Stimulated activated CD4-positive, alpha-beta T cell treated with anti-CD3 and anti-CD28 coated beads, Interleukin-1b, Interleukin-23, amount 100 ng/mL, for 4 hours (primary cell): ENCODE measurements around the gene HP1BP3.
"Not testable (repeated sequence)": the region's sequence is repeated elsewhere in the genome, so short reads cannot be mapped to it uniquely, and the experiment has no call there.

Source experiments
- DNase-seq, 2 donors: peaks; one replicate each; pipeline ENCODE4 v3.0.0-alpha.2; 2020; ENCODE audit warnings: low read depth in 2 of 2

HP1BP3 gene

GRCh38 chr1:20787029-20787839 is at the start of gene HP1BP3:
Gene HP1BP3, minus strand, starts transcription at chr1:20787307. Its CDS starts 6,867 bp downstream, at chr1:20780440.
- DNase-seq, result peak; percentile 81

GRCh38 chr1:20836230-20836629 is 49.1 kb upstream of the HP1BP3 start:
- no peak for DNase-seq

DNA sequence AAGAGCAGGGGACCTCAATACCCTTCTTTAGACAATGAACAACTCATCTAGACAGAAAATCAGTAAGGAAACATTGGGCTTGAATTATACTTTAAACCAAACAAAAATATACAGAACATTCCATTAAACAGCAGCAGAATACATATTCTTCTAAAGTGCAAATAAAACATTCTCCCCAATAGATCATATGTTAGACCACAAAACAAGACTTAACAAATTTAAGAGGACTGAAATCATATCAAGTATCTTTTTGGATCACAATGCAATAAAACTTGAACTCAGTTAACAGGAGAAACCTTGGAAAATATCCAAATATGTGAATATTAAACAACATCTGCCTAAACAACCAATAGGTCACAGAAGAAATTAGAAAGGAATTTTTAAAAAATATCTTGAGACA is 47.7 kb upstream of the HP1BP3 start:
- no peak for DNase-seq

DNA sequence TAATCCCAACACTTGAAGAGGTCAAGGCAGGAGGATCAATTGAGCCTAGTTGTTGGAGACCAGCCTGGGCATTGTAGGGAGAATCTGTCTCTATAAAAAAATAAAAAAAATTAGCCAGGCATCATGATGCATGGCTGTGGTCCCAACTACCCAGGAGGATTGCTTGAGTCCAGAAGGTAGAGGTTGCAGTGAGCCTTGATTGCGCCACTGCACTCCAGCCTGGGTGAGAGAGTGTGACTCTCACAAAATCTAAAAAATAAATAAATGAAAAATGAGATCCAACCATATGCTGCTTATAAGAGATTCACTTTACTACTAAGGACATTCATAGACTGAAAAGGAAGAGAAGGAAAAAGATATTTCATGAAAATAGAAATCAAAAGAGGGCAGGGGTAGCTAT is 47.1 kb upstream of the HP1BP3 start:
- DNase-seq, result no peak

DNA sequence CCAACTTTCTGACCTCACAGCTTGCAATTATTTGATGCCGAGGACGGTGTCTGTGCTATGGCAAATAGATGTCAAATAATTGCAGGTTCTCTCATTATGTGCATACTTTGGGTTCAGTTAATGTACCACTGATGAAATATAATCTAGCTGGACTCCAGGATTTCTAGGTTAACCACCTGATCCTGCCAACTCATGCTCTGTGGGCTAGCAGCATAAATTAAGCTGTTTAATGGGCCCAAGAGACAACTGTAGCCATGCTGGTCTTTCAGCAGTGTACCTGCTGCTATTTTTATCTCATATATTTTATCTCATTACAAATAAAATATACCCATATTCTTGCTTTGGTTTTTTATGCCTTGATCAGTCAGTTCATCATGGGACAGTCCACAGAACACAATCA is 43.3 kb upstream of the HP1BP3 start:
- DNase-seq, result no peak

- DNase-seq, result no peak
These were observed 42.8 kb upstream of the HP1BP3 start for GRCh38 chr1:20829946-20830345.

GRCh38 chr1:20829531-20829930 is 42.4 kb upstream of the HP1BP3 start:
- no peak for DNase-seq

- DNase-seq, result no peak
These were observed 36.7 kb upstream of the HP1BP3 start for GRCh38 chr1:20823845-20824244.

DNA sequence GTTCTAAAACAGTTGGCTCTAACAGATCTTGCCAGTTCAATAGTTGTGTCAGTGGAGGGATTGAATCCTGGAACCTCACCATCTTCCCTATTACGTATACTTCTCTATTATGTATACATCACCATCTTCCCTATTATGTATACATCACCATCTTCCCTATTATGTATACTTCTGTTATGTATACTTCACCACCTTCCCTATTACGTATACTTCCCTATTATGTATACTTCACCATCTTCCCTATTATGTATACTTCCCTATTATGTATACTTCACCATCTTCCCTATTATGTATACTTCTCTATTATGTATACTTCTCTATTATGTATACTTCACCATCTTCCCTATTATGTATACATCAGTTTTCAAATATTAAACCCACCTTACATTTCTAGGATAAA is 34.4 kb upstream of the HP1BP3 start:
- DNase-seq, result no peak

GRCh38 chr1:20819818-20820217 is 32.7 kb upstream of the HP1BP3 start:
- no peak for DNase-seq

DNA sequence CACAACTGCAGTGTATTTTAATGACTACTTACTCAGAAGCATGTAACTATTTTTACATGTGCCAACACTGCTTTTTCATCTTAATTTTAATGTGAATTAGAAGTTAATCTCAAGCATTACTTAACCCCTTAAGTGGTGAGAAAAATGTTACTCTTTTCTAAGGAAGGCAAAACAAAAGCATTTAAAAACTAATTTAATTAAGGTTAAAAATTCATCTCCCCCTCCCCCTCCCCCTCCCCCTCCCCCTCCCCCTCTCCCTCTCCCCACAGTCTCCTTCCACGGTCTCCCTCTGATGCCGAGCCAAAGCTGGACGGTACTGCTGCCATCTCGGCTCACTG is 27.4 kb upstream of the HP1BP3 start:
- no peak for DNase-seq

DNA sequence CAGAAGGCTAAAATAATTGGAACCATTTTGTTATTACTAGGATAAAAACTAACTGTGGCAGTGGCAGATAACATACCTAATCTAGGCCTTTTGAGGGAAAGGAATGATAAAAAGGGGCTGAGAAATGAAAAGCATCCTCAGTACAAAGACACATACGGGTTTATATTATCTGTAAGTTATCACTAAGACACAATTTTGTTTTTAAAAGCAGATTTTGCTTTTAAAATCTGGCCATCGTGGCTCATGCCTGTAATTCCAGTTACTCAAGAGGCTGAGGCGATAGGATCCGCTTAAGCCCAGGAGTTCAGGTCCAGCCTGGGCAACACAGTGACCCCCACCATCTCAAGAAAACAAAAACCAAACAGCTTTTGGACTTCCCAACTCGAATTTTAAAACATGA is 24.8 kb upstream of the HP1BP3 start:
- no peak for DNase-seq

- DNase-seq, result no peak
These were observed 6.1 kb upstream of the HP1BP3 start for GRCh38 chr1:20793236-20793635.

DNA sequence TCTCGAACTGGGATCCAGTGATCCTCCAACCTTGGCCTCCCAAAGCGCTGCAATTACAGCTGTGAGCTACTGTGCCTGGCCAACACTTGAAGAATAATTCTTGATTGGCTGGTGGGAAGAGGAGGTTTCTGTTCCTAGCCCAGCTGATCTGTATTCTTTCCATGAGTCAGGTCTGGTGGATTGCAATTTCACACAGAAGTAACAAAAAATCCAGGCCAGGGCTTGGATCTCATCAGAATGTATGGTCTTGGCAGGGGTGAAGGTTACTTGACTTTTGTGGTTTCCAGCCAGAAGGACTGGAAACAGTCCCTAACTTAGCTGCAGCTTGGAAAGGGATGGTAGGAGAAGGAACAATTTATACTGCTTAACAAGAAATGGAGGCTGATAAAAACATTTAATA is 5.1 kb upstream of the HP1BP3 start:
- DNase-seq, result no peak

DNA sequence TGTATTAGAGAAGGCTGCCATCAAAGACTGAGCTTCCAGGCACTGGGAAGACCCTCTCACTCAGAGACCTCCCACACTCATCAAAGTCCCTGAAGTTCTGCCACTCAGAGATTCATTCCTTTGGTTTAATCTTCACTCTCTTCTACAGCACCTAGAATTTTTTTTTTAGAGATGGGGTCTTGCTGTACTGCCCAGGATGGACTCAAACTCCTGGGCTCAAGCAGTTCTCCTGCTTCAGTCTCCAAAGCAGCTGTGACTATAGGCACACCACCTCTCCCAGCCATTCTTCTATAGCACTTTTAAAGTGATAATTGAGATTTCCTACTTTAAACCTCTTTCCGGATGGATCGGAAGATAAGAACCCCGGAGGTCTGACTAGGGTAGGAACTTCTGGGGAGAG is 3.7 kb upstream of the HP1BP3 start:
- DNase-seq, result no peak

DNA sequence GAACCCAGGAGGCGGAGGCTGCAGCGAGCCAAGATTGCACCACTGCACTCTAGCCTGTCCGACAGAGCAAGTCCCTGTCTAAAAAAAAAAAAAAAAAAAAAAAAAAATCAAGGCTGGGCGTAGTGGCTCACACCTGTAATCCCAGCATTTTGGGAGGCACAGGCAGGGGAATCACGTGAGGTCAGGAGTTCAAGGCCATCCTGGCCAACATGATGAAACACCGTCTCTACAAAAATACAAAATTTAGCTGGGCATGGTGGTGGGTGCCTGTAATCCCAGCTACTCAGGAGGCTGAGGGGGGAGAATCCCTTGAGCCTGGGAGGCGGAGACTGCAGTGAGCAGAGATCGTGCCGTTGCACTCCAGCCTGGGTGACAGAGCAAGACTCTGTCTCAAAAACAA is 2.5 kb upstream of the HP1BP3 start:
- not testable (repeated sequence) for DNase-seq

DNA sequence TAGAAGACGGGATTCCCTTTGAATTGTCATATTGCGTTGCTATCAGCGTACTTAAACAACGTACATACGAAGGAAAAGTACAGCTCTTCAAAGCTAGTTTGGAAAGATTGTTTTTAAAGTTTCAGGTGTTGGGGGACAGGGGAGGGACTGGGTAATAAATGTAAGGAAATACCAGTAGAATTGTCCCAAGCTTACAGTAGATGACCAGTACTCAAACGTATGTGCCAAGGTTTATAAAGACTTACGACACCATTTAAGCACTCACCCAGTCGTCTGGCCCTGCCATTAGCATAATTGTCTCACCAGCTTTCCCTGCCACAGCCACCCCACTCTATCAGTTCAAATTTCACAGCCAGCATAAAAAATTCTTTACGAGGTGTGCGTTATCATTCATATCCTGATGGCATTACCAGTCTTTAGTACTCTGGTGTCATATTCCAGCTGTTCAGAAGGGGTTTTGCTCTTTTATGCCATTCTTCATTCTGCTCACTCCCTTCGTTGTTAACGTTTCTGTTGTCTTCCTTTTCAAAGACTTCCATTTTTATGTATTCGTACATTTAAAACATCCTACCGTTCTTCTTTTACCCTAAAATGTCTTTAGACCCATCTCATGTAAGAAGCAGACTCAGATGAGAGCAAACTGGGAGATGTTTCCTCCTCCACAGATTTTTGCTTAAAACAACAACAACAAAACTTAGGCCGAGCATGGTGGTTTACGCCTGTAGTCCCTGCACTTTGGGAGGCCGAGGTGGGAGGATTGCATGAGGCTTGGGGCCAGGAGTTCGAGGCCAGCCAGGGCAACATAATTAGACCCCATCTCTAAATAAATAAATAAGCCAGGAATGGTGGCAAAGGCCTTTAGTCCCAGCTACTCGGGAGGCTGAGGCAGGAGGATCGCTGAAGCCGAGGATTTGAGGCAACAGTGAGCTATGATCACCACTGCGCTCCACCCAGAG is 1.0 kb upstream of the HP1BP3 start:
- no peak for DNase-seq

DNA sequence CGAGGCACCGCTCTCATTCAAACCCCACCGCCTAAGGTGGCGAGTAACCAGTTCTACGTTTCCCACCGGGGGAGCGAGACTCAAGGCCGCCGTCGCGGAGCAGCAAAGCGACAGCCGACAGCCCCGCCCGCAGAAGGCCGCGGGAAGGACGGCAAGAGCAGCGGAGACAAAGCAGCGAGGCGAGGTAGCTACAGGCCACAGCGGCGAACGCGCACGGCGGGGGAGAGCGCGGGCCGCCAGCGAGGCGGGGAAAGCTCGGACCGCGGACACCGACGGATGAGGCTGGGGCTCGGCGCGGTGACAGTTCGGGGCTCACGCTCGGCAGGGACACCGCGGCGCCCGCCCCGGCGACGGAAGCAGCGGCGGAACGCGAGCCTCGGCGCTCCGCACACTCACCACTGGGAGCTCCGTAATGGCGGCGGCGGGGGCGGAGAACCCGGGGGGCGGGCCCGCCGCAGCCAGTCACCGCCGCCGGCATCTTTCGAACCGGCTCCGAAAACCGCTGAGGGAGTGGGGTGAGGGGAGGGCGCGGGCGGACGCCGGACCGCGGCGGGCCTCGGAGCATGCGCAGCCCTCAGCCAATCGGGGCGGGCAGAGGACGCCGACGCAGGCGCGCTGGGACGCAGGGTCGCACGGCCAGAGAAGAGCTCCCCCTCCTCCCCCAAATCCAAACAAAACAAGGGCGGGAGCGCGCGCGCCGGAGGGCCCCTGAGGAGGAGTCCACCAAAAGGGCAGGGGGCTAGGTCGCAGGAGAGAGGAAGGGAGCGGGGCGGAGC is 666 bp downstream of the HP1BP3 start:
- peak; percentile 94 to 96 for DNase-seq

- DNase-seq, result peak in 1 of 2 donors; percentile 5
These were observed 1.2 kb downstream of the HP1BP3 start for GRCh38 chr1:20785907-20786252.

DNA sequence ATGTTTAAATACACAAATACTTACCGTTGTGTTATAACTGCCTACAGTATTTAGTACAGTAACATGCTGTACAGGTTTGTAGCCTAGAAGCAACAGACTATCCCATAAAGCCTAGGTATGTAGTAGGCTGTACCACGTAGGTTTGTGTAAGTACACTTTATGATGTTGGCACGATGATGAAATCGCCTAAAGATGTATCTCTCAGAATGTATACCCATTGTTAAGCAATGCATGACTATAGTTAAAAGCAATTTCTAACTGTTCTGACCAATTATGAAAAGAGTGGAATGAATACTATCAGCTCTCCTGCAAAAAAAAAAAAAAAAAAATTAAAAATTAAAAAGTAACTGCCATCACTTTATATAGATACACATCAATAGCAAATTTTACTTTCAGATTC is 11.4 kb downstream of the HP1BP3 start:
- no peak for DNase-seq

- DNase-seq, result no peak
These were observed 15.3 kb downstream of the HP1BP3 start for GRCh38 chr1:20771780-20772179.
